B cell (primary cell): ENCODE results near the gene PHYH. TPM values are rescaled to one million over a fixed set of nuclear protein-coding genes. Genes with fewer than 3 reads are reported as not detected.

Experiments used
- ATAC-seq: fragments of 200-7000 bp; cut with Tn5 transposase; one replicate; pipeline ENCODE4 v1.10.0; 2021; ENCODE audit warnings: low read depth, mild to moderate bottlenecking, moderate number of reproducible peaks, moderate library complexity
- CTCF ChIA-PET: fragments of 350-600 bp; sonication (Branson Sonifier 250); formaldehyde crosslinking; loops from one replicate; lab custom pipeline; 2021; ENCODE audit warnings: antibody characterized with exemption, inconsistent platforms; lab: Charles Lee
- POLR2A ChIA-PET: fragments of 350-600 bp; sonication (Branson Sonifier 250); formaldehyde crosslinking; loops from one replicate; lab custom pipeline; 2021; ENCODE audit warnings: antibody characterized with exemption; lab: Charles Lee
- DNase-seq: peaks from one replicate; pipeline ENCODE4 v3.0.0; 2013
- H2AFZ ChIP-seq: 2 replicates; pipeline ENCODE4 v1.6.1; 2012; ENCODE audit warnings: mild to moderate bottlenecking, low read depth, low read length; ENCODE audit not compliant: insufficient read depth, poor library complexity, severe bottlenecking
- H3K27ac ChIP-seq, 2 donors: 1 replicate in 1 of 2; 2 replicates in 1 of 2; pipeline ENCODE4 v1.5.1; 2012 to 2013; ENCODE audit warnings: low read length in 2 of 2, mild to moderate bottlenecking in 2 of 2, moderate library complexity in 1 of 2
- H3K27me3 ChIP-seq, 4 experiments: fragments of 200-600 bp in 1 of 4; sonication (generic) in 1 of 4; replicated peaks in 1 of 4; 1 replicate in 2 of 4; 2 replicates in 2 of 4; pipeline versions ENCODE4 v1.6.1 to v1.7.0; 2013 to 2016; ENCODE audit warnings: low read length in 3 of 4, mild to moderate bottlenecking in 2 of 4, mixed read lengths in 1 of 4, moderate library complexity in 1 of 4; ENCODE audit not compliant: insufficient read depth in 4 of 4, control insufficient read depth in 3 of 4; ENCODE audit errors: control extremely low read depth in 1 of 4
- H3K36me3 ChIP-seq, 2 experiments: replicated peaks in 1 of 2; 1 replicate in 1 of 2; 2 replicates in 1 of 2; pipeline versions ENCODE4 v1.6.1 to v1.7.1; 2013; ENCODE audit warnings: low read length in 1 of 2; ENCODE audit not compliant: insufficient read depth in 2 of 2, control insufficient read depth in 1 of 2; ENCODE audit errors: control extremely low read depth in 1 of 2, extremely low read depth in 1 of 2
- H3K4me1 ChIP-seq, 2 donors: fragments of 200-600 bp in 1 of 2; sonication (generic) in 1 of 2; 1 replicate in 1 of 2; 2 replicates in 1 of 2; pipeline versions ENCODE4 v1.5.1 to v1.6.1; 2013 to 2017; ENCODE audit warnings: low read length in 2 of 2; ENCODE audit not compliant: control insufficient read depth in 2 of 2, insufficient read depth in 2 of 2
- H3K4me2 ChIP-seq: replicated peaks from 2 replicates; pipeline ENCODE3; 2012; ENCODE audit warnings: mild to moderate bottlenecking, low read depth, low read length; ENCODE audit not compliant: poor library complexity, severe bottlenecking
- H3K4me3 ChIP-seq, 5 experiments: fragments of 200-600 bp in 1 of 5; sonication (generic) in 1 of 5; 1 replicate in 3 of 5; 2 replicates in 2 of 5; pipeline versions ENCODE4 v1.5.1 to v1.7.0; 2011 to 2016; ENCODE audit warnings: low read length in 4 of 5, mild to moderate bottlenecking in 4 of 5, low read depth in 2 of 5, control low read depth in 1 of 5, moderate library complexity in 1 of 5; ENCODE audit not compliant: insufficient read depth in 1 of 5; ENCODE audit errors: control extremely low read depth in 1 of 5, extremely low read depth in 1 of 5
- H3K79me2 ChIP-seq: fragments of 200-600 bp; sonication (generic); one replicate; pipeline ENCODE4 v1.6.0; 2016; ENCODE audit warnings: low read length; ENCODE audit not compliant: control insufficient read depth, insufficient read depth
- H3K9ac ChIP-seq: fragments of 200-600 bp; sonication (generic); 2 replicates; pipeline ENCODE4 v1.6.1; 2017; ENCODE audit warnings: mild to moderate bottlenecking, low read length, moderate library complexity
- H3K9me3 ChIP-seq, 3 donors: one replicate each; pipeline versions ENCODE4 v1.6.1 to v1.7.1; 2013; ENCODE audit warnings: low read length in 2 of 3; ENCODE audit not compliant: control insufficient read depth in 2 of 3, insufficient read depth in 1 of 3; ENCODE audit errors: control extremely low read depth in 1 of 3
- H4K20me1 ChIP-seq: 2 replicates; pipeline ENCODE4 v1.6.0; 2012; ENCODE audit warnings: mild to moderate bottlenecking, low read length; ENCODE audit not compliant: insufficient read depth, control insufficient read depth, poor library complexity, severe bottlenecking
- H3K27ac Mint-ChIP-seq: one replicate; pipeline ENCODE4 v1.8.0; 2021; ENCODE audit warnings: mixed read lengths
- H3K27me3 Mint-ChIP-seq: one replicate; pipeline ENCODE4 v1.8.0; 2021; ENCODE audit warnings: mixed read lengths
- H3K4me1 Mint-ChIP-seq: one replicate; pipeline ENCODE4 v1.8.0; 2021; ENCODE audit warnings: mixed read lengths
- H3K4me3 Mint-ChIP-seq: one replicate; pipeline ENCODE4 v1.8.0; 2021; ENCODE audit warnings: mixed read lengths
- H3K9me3 Mint-ChIP-seq: one replicate; pipeline ENCODE4 v1.8.0; 2022; ENCODE audit warnings: mixed read lengths; ENCODE audit not compliant: insufficient read depth
- CTCF ChIP-seq: fragments of 200-600 bp; IDR thresholded peaks from one replicate; pipeline ENCODE4 v1.8.0; 2022; ENCODE audit warnings: antibody characterized with exemption, mild to moderate bottlenecking
- EZH2 ChIP-seq: IDR thresholded peaks from 2 replicates; pipeline ENCODE4 v1.6.1; 2012; ENCODE audit warnings: borderline replicate concordance, low read depth, mild to moderate bottlenecking, moderate library complexity, low read length; ENCODE audit not compliant: insufficient read depth, poor library complexity, severe bottlenecking
- WGBS: methylation state at CpG from one replicate; pipeline ENCODE4 v1.1.5; 2013; ENCODE audit warnings: missing lambda C conversion rate; ENCODE audit not compliant: insufficient coverage; 5-methylcytosine and 5-hydroxymethylcytosine counted together
- intact Hi-C: fragments of 100-400 bp; cut with micrococcal nuclease; formaldehyde crosslinking; loops from one replicate; pipeline ENCODE4 v1.10.0; 2022
- polyA plus RNA-seq: library from polyadenylated mRNA; depleted of rRNA; stranded (reverse); fragments of >200 nt; gene quantifications from 2 replicates; pipeline ENCODE4 v1.2.3, GENCODE V29; 2012
- total RNA-seq, 2 donors: library from RNA; stranded (reverse); fragments of 120-200 nt in 1 of 2; gene quantifications; 1 replicate in 1 of 2; 2 replicates in 1 of 2; pipeline versions ENCODE4 v1.2.3 to v1.2.4, GENCODE V29; 2013 to 2022

PHYH gene
- total and polyA plus RNA-seq, 2 donors (not counting 1 experiment from before 2014, with no cell fraction given), result 3.1 to 9.7 TPM

GRCh38 chr10:13340626-13341376, 40.9 kb upstream of the PHYH start:
- TF ChIP-seq EZH2 (no peak), CTCF (no peak)
- Mint-ChIP-seq H3K27ac (no peak overlapping the region), H3K9me3 (no peaks in the 10 kb centered on the region), H3K4me3 (peak overlapping the region; percentile 47), H3K27me3 (no peaks in the 10 kb centered on the region), H3K4me1 (peaks cover 27% of the 10 kb centered on the region)
- DNase-seq (peak; percentile 40), ATAC-seq (peak; percentile 63)
- CTCF ChIA-PET, result interaction anchor here (0.6 to 1.5 kb wide), 4 partner anchors 12 to 88 kb away, joined by 3 to 5 read pairs (median 4); no protein-coding TSS in a partner anchor
- intact Hi-C loops, result no loop called here
- Histone ChIP-seq H3K4me1 (peaks cover 0 to 13% of the 10 kb centered on the region in 2 donors), H3K9ac (peak overlapping the region; percentile 35), H3K27ac (peak overlapping the region in 1 of 2 donors; percentile 21), H3K27me3 (no peaks in the 10 kb centered on the region), H4K20me1 (no peaks in the 10 kb centered on the region), H3K79me2 (peaks cover 67% of the 10 kb centered on the region), H3K4me2 (peak overlapping the region; percentile 42), H3K4me3 (no peak overlapping the region), H3K36me3 (peaks cover 0 to 20% of the 10 kb centered on the region in 2 experiments), H2AFZ (no peak overlapping the region), H3K9me3 (no peaks in the 10 kb centered on the region)
- WGBS, result 0% methylated on average over 1 of the region's 12 CpGs
- POLR2A ChIA-PET, result no interaction called here

GRCh38 chr10:13340068-13340467, 40.2 kb upstream of the PHYH start:
- peaks cover 0 to 21% of the 10 kb centered on the region in 2 experiments for H3K36me3 ChIP-seq
- H3K4me2 ChIP-seq, result peak overlapping the region; percentile 42
- intact Hi-C loops, result no loop called here
- H3K27ac Mint-ChIP-seq, result peak overlapping the region; percentile 12
- DNase-seq, result no peak
- no peak for TF ChIP-seq EZH2
- H3K4me3 ChIP-seq, result no peak overlapping the region
- H3K79me2 ChIP-seq, result peaks cover 67% of the 10 kb centered on the region
- H3K9ac ChIP-seq, result peak overlapping the region; percentile 35
- H2AFZ ChIP-seq, result no peak overlapping the region
- CTCF ChIA-PET, result interaction anchor here (0.6 to 1.0 kb wide), 2 partner anchors 13 to 88 kb away, joined by 3 to 5 read pairs; no protein-coding TSS in a partner anchor
- WGBS, result 100% methylated on average over 3 of the region's 9 CpGs
- H3K4me3 Mint-ChIP-seq, result peak overlapping the region; percentile 11
- no peaks in the 10 kb centered on the region for H3K9me3 Mint-ChIP-seq
- H3K4me1 ChIP-seq, result peaks cover 0 to 13% of the 10 kb centered on the region in 2 donors
- no peaks in the 10 kb centered on the region for H3K27me3 Mint-ChIP-seq
- no peaks in the 10 kb centered on the region for H3K27me3 ChIP-seq
- peak overlapping the region in 1 of 2 donors; percentile 21 for H3K27ac ChIP-seq
- ATAC-seq, result no peak
- no peaks in the 10 kb centered on the region for H3K9me3 ChIP-seq
- POLR2A ChIA-PET, result no interaction called here
- H3K4me1 Mint-ChIP-seq, result peaks cover 21% of the 10 kb centered on the region
- no peaks in the 10 kb centered on the region for H4K20me1 ChIP-seq
